Heart right ventricle (tissue), 16 donors: Measurements from ENCODE around the gene ABHD16B. TPM values are rescaled to one million over a fixed set of nuclear protein-coding genes. Genes with fewer than 3 reads are reported as not detected.

ENCODE experiments used
- ATAC-seq, 8 donors: fragments of 200-7000 bp; cut with Tn5 transposase; one replicate each; pipeline ENCODE4 v1.9.1; 2020; ENCODE audit warnings: mild to moderate bottlenecking in 8 of 8, moderate library complexity in 8 of 8, moderate number of reproducible peaks in 1 of 8
- DNase-seq, 2 donors: peaks; one replicate each; pipeline ENCODE4 v3.0.0-alpha.2; 2020
- H3K27ac ChIP-seq, 10 donors: fragments of 200-600 bp; sonication (generic) in 2 of 10; one replicate each; pipeline versions ENCODE4 v1.5.0 to v1.8.0; 2020 to 2022; ENCODE audit warnings: mild to moderate bottlenecking in 3 of 10
- H3K27me3 ChIP-seq, 7 donors: fragments of 200-600 bp; one replicate each; pipeline ENCODE4 v1.8.0; 2021 to 2022; ENCODE audit warnings: mild to moderate bottlenecking in 2 of 7
- H3K36me3 ChIP-seq, 9 donors: fragments of 200-600 bp; sonication (generic) in 1 of 9; one replicate each; pipeline versions ENCODE4 v1.5.0 to v1.8.0; 2020 to 2022; ENCODE audit warnings: mild to moderate bottlenecking in 2 of 9
- H3K4me1 ChIP-seq, 9 donors: fragments of 200-600 bp; sonication (generic) in 1 of 9; one replicate each; pipeline versions ENCODE4 v1.5.0 to v1.8.0; 2020 to 2022; ENCODE audit warnings: mild to moderate bottlenecking in 4 of 9
- H3K4me3 ChIP-seq, 10 donors: fragments of 200-600 bp; sonication (generic) in 2 of 10; one replicate each; pipeline versions ENCODE4 v1.5.0 to v1.8.0; 2020 to 2022; ENCODE audit warnings: mild to moderate bottlenecking in 7 of 10, moderate library complexity in 2 of 10
- H3K9me3 ChIP-seq, 11 donors: fragments of 200-600 bp in 10 of 11; sonication (generic) in 2 of 11; one replicate each; pipeline versions ENCODE4 v1.5.0 to v1.8.0; 2013 to 2022; ENCODE audit warnings: mild to moderate bottlenecking in 2 of 11, control low read depth in 1 of 11, moderate library complexity in 1 of 11
- CTCF ChIP-seq, 9 donors: fragments of 200-600 bp; sonication (generic) in 2 of 9; IDR thresholded peaks; one replicate each; pipeline versions ENCODE4 v1.5.0 to v1.8.0; 2021 to 2022; ENCODE audit warnings: antibody characterized with exemption in 9 of 9, mild to moderate bottlenecking in 5 of 9, moderate library complexity in 1 of 9
- WGBS, 2 donors: extraction: QIAGEN DNeasy Blood & Tissue Kit; methylation state at CpG; one replicate each; pipeline ENCODE4 v1.1.7; 2013; ENCODE audit warnings: inconsistent platforms in 1 of 2; 5-methylcytosine and 5-hydroxymethylcytosine counted together
- intact Hi-C, 10 donors: fragments of 100-400 bp; cut with DNase I; formaldehyde crosslinking; loops; one replicate each; pipeline versions ENCODE4 v1.11.1 to v1.14.2; 2022
- polyA plus RNA-seq, 2 donors: library from polyadenylated mRNA; stranded (reverse); fragments of 200-250 nt; gene quantifications; one replicate each; pipeline ENCODE4 v1.2.3, GENCODE V29; 2013
- total RNA-seq, 10 donors: library from RNA; stranded (reverse); fragmentation: NEBNext Ultra II Directional in 3 of 10; extraction: Animal tissue kit (Norgen Biotek cat#: 25700) in 3 of 10; gene quantifications; one replicate each; pipeline versions ENCODE4 v1.2.1 to v1.2.4, GENCODE V29; 2021 to 2023
- donor health status: Arrhythmogenic right ventricular cardiomyopathy.
- donor health status: ischemic (EF 13 %, LVEDD 7.1; RV severe dilation, severe dysfunction).
- donor health status: healthy with polysubstance abuse.
- donor health status: DM: no; HTN: yes; CAD: no.
- donor health status: DM: no; HTN: no; CAD: no.
- donor health status: ischemic (EF 25% LVEDD 6.9; RV normal size, moderate dysfunction).
- donor health status: ischemic (EF 25% LVEDD 5.7; RV mildly dilated, moderate dysfunction).
- donor health status: healthy.
- donor health status: DM: yes; HTN: yes; CAD: no.
- donor health status: Ischemic cardiomyopathy.
- donor health status: ischemic (EF 35%, LVEDD 5.7; RV mildly dilated, moderate dysfunction).
- donor health status: nonischemic (EF 11% LVEDD 7.7; RV severe dilation, severe dysfunction).
- donor health status: DM: yes; HTN: yes; CAD: no.
- donor health status: PGD.
- donor health status: ischemic (EF 29% LVEDD 5.4; RV normal size, mild dysfunction).
- donor health status: nonischemic (EF 23%, LVEDD 6.1; RV moderate dilation, normal function).

Gene ABHD16B
- total and polyA plus RNA-seq, 12 donors = 0.32 to 0.59 TPM; not detected in 10

- Histone ChIP-seq H3K27me3 (no peaks in the 10 kb centered on the region), H3K4me3 (peak overlapping the region in 1 of 10 donors; percentile 13), H3K4me1 (peaks cover 5 to 69% (median 25%) of the 10 kb centered on the region in 9 donors), H3K36me3 (peaks cover 0 to 4% (median 0%) of the 10 kb centered on the region in 9 donors), H3K27ac (peak overlapping the region in 6 of 10 donors; percentile 6 to 53 (median 18)), H3K9me3 (no peaks in the 10 kb centered on the region)
- peak; percentile 5 to 58 (median 41) for TF ChIP-seq CTCF (IDR thresholded peaks at IDR 0.05)
- ATAC-seq (peak in 5 of 8 donors; percentile 20 to 60 (median 45)), DNase-seq (no peak)
- WGBS, 2 donors = 40 to 52% methylated on average over 24 of the region's 24 CpGs
- intact Hi-C loops = loop anchor here in 1 of 10 donors (10.0 kb wide), 1 partner anchor 45 kb away; the partner anchor contains the start of genes ABHD16B and TPD52L2
Measured at GRCh38 chr20:63819224-63819921, 41.9 kb upstream of the ABHD16B start.

GRCh38 chr20:63821811-63822210, 39.5 kb upstream of the ABHD16B start:
- ATAC-seq (no peak), DNase-seq (no peak)
- peaks cover 5 to 79% (median 37%) of the 10 kb centered on the region in 9 donors for H3K4me1 ChIP-seq
- peaks cover 0 to 4% (median 0%) of the 10 kb centered on the region in 7 donors for H3K27me3 ChIP-seq
- peak overlapping the region in 4 of 10 donors; percentile 23 to 53 (median 35) for H3K27ac ChIP-seq
- intact Hi-C loops = loop anchor here in 3 of 10 donors (5.0 kb wide), 2 partner anchors 35 kb away; no protein-coding TSS in a partner anchor
- H3K36me3 ChIP-seq = peaks cover 0 to 11% (median 0%) of the 10 kb centered on the region in 9 donors
- no peak overlapping the region for H3K4me3 ChIP-seq
- no peak for TF ChIP-seq CTCF (IDR thresholded peaks at IDR 0.05)
- no peaks in the 10 kb centered on the region for H3K9me3 ChIP-seq
- WGBS, 2 donors = 76 to 79% methylated on average over 8 of the region's 8 CpGs

- Histone ChIP-seq H3K36me3 (peaks cover 0 to 11% (median 0%) of the 10 kb centered on the region in 9 donors), H3K4me1 (peaks cover 5 to 83% (median 37%) of the 10 kb centered on the region in 9 donors), H3K27me3 (peaks cover 0 to 7% (median 0%) of the 10 kb centered on the region in 7 donors), H3K27ac (peak overlapping the region in 5 of 10 donors; percentile 23 to 53 (median 32)), H3K9me3 (no peaks in the 10 kb centered on the region), H3K4me3 (no peak overlapping the region)
- DNase-seq (no peak), ATAC-seq (peak in 7 of 8 donors; percentile 26 to 67 (median 55))
- TF ChIP-seq CTCF (IDR thresholded peaks at IDR 0.05) = no peak
- intact Hi-C loops = loop anchor here in 3 of 10 donors (5.0 kb wide), 2 partner anchors 35 kb away; no protein-coding TSS in a partner anchor
- WGBS, 2 donors = 50 to 71% methylated on average over 15 of the region's 15 CpGs
Measured at GRCh38 chr20:63822276-63822696, 39.0 kb upstream of the ABHD16B start.

- peak overlapping the region in 2 of 10 donors; percentile 20 to 23 for H3K27ac ChIP-seq
- H3K4me3 ChIP-seq = no peak overlapping the region
- H3K36me3 ChIP-seq = peaks cover 0 to 11% (median 0%) of the 10 kb centered on the region in 9 donors
- peak in 2 of 8 donors; percentile 2 to 24 for ATAC-seq
- intact Hi-C loops = loop anchor here in 3 of 10 donors (5.0 kb wide), 2 partner anchors 34 to 36 kb away; no protein-coding TSS in a partner anchor
- DNase-seq = no peak
- peaks cover 5 to 92% (median 46%) of the 10 kb centered on the region in 9 donors for H3K4me1 ChIP-seq
- no peaks in the 10 kb centered on the region for H3K9me3 ChIP-seq
- H3K27me3 ChIP-seq = peaks cover 0 to 19% (median 0%) of the 10 kb centered on the region in 7 donors
- TF ChIP-seq CTCF (IDR thresholded peaks at IDR 0.05) = no peak
- WGBS, 2 donors = 46 to 59% methylated on average over 12 of the region's 12 CpGs
Measured at GRCh38 chr20:63823691-63824311, 37.5 kb upstream of the ABHD16B start.
